HepG2 (cell line): ENCODE measurements around the gene RASA3. TPM values are rescaled to one million over a fixed set of nuclear protein-coding genes. Genes with fewer than 3 reads are reported as not detected.

Experiments used
- ATAC-seq: fragments of 200-7000 bp; cut with Tn5 transposase; 3 replicates; pipeline ENCODE4 v1.9.1; 2020; ENCODE audit warnings: mild to moderate bottlenecking, moderate library complexity
- BruUV-seq: library from RNA; stranded (reverse); fragments of 400-500 nt; replicated peaks from 2 replicates; lab custom pipeline; 2021; lab: Mats Ljungman, UMichigan
- CTCF ChIA-PET: fragments of 300-600 bp; formaldehyde crosslinking; extraction: SDS; loops from one replicate; lab custom pipeline; 2021; ENCODE audit warnings: low total read pairs, inconsistent platforms, low intra/inter-chr PET ratio; lab: Yijun Ruan, JAX
- POLR2A ChIA-PET: fragments of 350-600 bp; sonication (Branson Sonifier 250); formaldehyde crosslinking; loops from one replicate; lab custom pipeline; 2020; ENCODE audit warnings: antibody characterized with exemption, inconsistent platforms; lab: Yijun Ruan, JAX
- DNase-seq: peaks from one replicate; pipeline ENCODE4 v3.0.0-alpha.2; 2015; ENCODE audit warnings: low spot score
- FAIRE-seq: peaks from 3 replicates; lab custom pipeline; 2011; peaks lifted over from hg19 to GRCh38; lab: Jason Lieb, UNC
- H2AFZ ChIP-seq: one replicate; pipeline ENCODE4 v1.6.1; 2011; ENCODE audit warnings: low read length, inconsistent platforms
- H3K27ac ChIP-seq: fragments of 300-600 bp; 3 replicates; pipeline ENCODE4 v1.8.0; 2011; ENCODE audit warnings: mixed run types, mild to moderate bottlenecking, mixed read lengths, low read length, inconsistent platforms; ENCODE audit not compliant: insufficient read depth; ENCODE audit errors: extremely low read length
- H3K27me3 ChIP-seq, 2 experiments: fragments of 200-600 bp in 1 of 2; 2 replicates in 1 of 2; 3 replicates in 1 of 2; pipeline versions ENCODE4 v1.6.0 to v1.8.0; 2011; ENCODE audit warnings: low read length in 2 of 2, mild to moderate bottlenecking in 2 of 2, moderate library complexity in 2 of 2, inconsistent platforms in 1 of 2; ENCODE audit not compliant: insufficient read depth in 2 of 2, control insufficient read depth in 1 of 2
- H3K36me3 ChIP-seq, 2 experiments: fragments of 200-600 bp in 1 of 2; replicated peaks in 1 of 2; 2 replicates in 1 of 2; 3 replicates in 1 of 2; pipeline versions ENCODE4 v1.5.1 to v1.8.0; 2011; ENCODE audit warnings: low read length in 2 of 2, inconsistent platforms in 1 of 2; ENCODE audit not compliant: insufficient read depth in 2 of 2, control insufficient read depth in 1 of 2
- H3K4me1 ChIP-seq: 2 replicates; pipeline ENCODE4 v1.5.1; 2012; ENCODE audit warnings: low read length, inconsistent platforms; ENCODE audit not compliant: insufficient read depth
- H3K4me2 ChIP-seq: 2 replicates; pipeline ENCODE4 v1.6.0; 2011; ENCODE audit warnings: low read depth, low read length, inconsistent platforms
- H3K4me3 ChIP-seq, 3 experiments: fragments of 200-600 bp in 1 of 3; sonication (generic), shearing (Covaris generic) in 1 of 3; replicated peaks in 1 of 3; 2 replicates each; pipeline ENCODE4 v1.5.1; 2011 to 2016; ENCODE audit warnings: low read length in 3 of 3, inconsistent platforms in 2 of 3, low read depth in 2 of 3, mild to moderate bottlenecking in 2 of 3, control low read depth in 1 of 3, mixed read lengths in 1 of 3; ENCODE audit not compliant: insufficient read depth in 1 of 3
- H3K79me2 ChIP-seq: one replicate; pipeline ENCODE4 v1.6.1; 2011; ENCODE audit warnings: low read length, inconsistent platforms; ENCODE audit not compliant: insufficient read depth
- H3K9ac ChIP-seq: 2 replicates; pipeline ENCODE4 v1.6.0; 2011; ENCODE audit warnings: mild to moderate bottlenecking, low read depth, low read length, inconsistent platforms; ENCODE audit not compliant: insufficient read depth
- H3K9me3 ChIP-seq: 2 replicates; pipeline ENCODE4 v1.5.1; 2012; ENCODE audit warnings: mild to moderate bottlenecking, low read length
- H4K20me1 ChIP-seq: 2 replicates; pipeline ENCODE4 v1.6.0; 2011; ENCODE audit warnings: inconsistent platforms, mild to moderate bottlenecking, low read length, moderate library complexity; ENCODE audit not compliant: insufficient read depth
- AGO2 ChIP-seq: fragments of 200-400 bp; formaldehyde crosslinking; optimal IDR thresholded peaks from 2 replicates; pipeline ENCODE3; 2017; ENCODE audit warnings: mild to moderate bottlenecking, low read depth, low read length, moderate library complexity
- CSRNP1 ChIP-seq: sonication (generic); formaldehyde crosslinking; IDR thresholded peaks from 2 replicates; pipeline ENCODE4 v1.8.1; 2023; ENCODE audit warnings: mild to moderate bottlenecking, missing genetic modification reagents
- IRF2 ChIP-seq: IDR thresholded peaks from 2 replicates; pipeline ENCODE4 v1.6.1; 2018; ENCODE audit warnings: missing genetic modification reagents, missing compliant biosample characterization
- MAFG ChIP-seq: sonication (generic); formaldehyde crosslinking; IDR thresholded peaks from 2 replicates; pipeline ENCODE4 v1.5.1; 2020; ENCODE audit warnings: mild to moderate bottlenecking, missing genetic modification reagents
- NFIC ChIP-seq: IDR thresholded peaks from 2 replicates; pipeline ENCODE4 v1.6.1; 2012; ENCODE audit warnings: mild to moderate bottlenecking, low read length, inconsistent platforms
- RARG ChIP-seq: sonication (generic); formaldehyde crosslinking; IDR thresholded peaks from 2 replicates; pipeline ENCODE4 v1.4.0; 2020; ENCODE audit warnings: low read depth, mild to moderate bottlenecking, missing genetic modification reagents
- ZSCAN22 ChIP-seq: sonication (generic); formaldehyde crosslinking; IDR thresholded peaks from 2 replicates; pipeline ENCODE4 v1.4.0; 2020; ENCODE audit warnings: mild to moderate bottlenecking, missing genetic modification reagents
- WGBS: methylation state at CpG from one replicate; pipeline ENCODE4 v1.1.6; 2017; ENCODE audit warnings: low lambda C conversion rate; 5-methylcytosine and 5-hydroxymethylcytosine counted together
- in situ Hi-C: cut with HindIII; loops from 2 replicates; pipeline ENCODE4 v1.10.0; 2017; ENCODE audit warnings: low pct_unique_long_range_greater_than_20kb; ENCODE audit not compliant: extremely low pct_ligation_motif_present
- intact Hi-C: fragments of 100-400 bp; cut with micrococcal nuclease; formaldehyde crosslinking; loops from one replicate; pipeline ENCODE4 v1.10.0; 2022; ENCODE audit not compliant: unreplicated experiment
- polyA plus RNA-seq, 8 experiments: library from polyadenylated mRNA; depleted of rRNA in 3 of 8; stranded (reverse) in 7 of 8; unstranded in 1 of 8; fragments of >200 nt; fragmentation: Illumina TruSeq in 4 of 8; extraction: Trizol in 4 of 8; gene quantifications; 2 replicates each; pipeline versions ENCODE4 v1.2.1 to v1.2.3, GENCODE V29; 2011 to 2016; ENCODE audit warnings: low read depth in 4 of 8, missing spikeins in 1 of 8, mixed read lengths in 1 of 8; ENCODE audit not compliant: insufficient read depth in 1 of 8
- total RNA-seq, 5 experiments: library from RNA; depleted of rRNA; stranded (reverse); fragments of >200 nt; fragmentation: Illumina TruSeq; extraction: Trizol; gene quantifications; 2 replicates each; pipeline ENCODE4 v1.2.3, GENCODE V29; 2016; ENCODE audit warnings: low read depth in 1 of 5

Gene RASA3
- total and polyA plus RNA-seq, 2 of the 13 experiments (the other 11 are each of a cell fraction or from before 2014, with no cell fraction given), result 0.05 TPM; not detected in 1

- H3K27ac ChIP-seq, result no peak overlapping the region
- H2AFZ ChIP-seq, result no peak overlapping the region
- no peaks in the 10 kb centered on the region for H3K9me3 ChIP-seq
- POLR2A ChIA-PET, result no interaction called here
- no peak for ATAC-seq
- DNase-seq, result no peak
- TF ChIP-seq MAFG (CRISPR knock-in tag), result no peak
- TF ChIP-seq AGO2, result no peak
- no peak for TF ChIP-seq CSRNP1 (CRISPR knock-in tag)
- TF ChIP-seq RARG (CRISPR knock-in tag), result no peak
- TF ChIP-seq IRF2 (CRISPR knock-in tag), result no peak
- no peak for TF ChIP-seq NFIC
- no peak for TF ChIP-seq ZSCAN22 (CRISPR knock-in tag)
- CTCF ChIA-PET, result no interaction called here
- H4K20me1 ChIP-seq, result no peaks in the 10 kb centered on the region
- no peak for FAIRE-seq
- H3K36me3 ChIP-seq, result no peaks in the 10 kb centered on the region
- in situ Hi-C loops, result no loop called here
- no peak overlapping the region for H3K4me2 ChIP-seq
- intact Hi-C loops, result no loop called here
- peaks cover 7 to 67% of the 10 kb centered on the region in 2 experiments for H3K27me3 ChIP-seq
- no peaks in the 10 kb centered on the region for H3K79me2 ChIP-seq
- no peak overlapping the region for H3K9ac ChIP-seq
- WGBS, result 44% methylated on average over 4 of the region's 11 CpGs
- H3K4me3 ChIP-seq, result no peak overlapping the region
- H3K4me1 ChIP-seq, result peaks cover 10% of the 10 kb centered on the region; the same call in 1 of the 2 replicates
- no TSS peak for BruUV-seq
These were observed 105.9 kb downstream of the RASA3 start for GRCh38 chr13:114026481-114026880.
